Ishikawa (cell line): Measurements from ENCODE around the gene SMYD3.
A peak's percentile ranks its signal among the peaks of the same experiment; 100 is the strongest.

Experiments
- CEBPB ChIP-seq: IDR thresholded peaks from 2 replicates; pipeline ENCODE4 v1.6.1; 2012
- CREB1 ChIP-seq: IDR thresholded peaks from 2 replicates; pipeline ENCODE4 v1.6.1; 2012; ENCODE audit warnings: low read depth
- EGR1 ChIP-seq: IDR thresholded peaks from 2 replicates; pipeline ENCODE4 v1.6.1; 2012
- EP300 ChIP-seq: IDR thresholded peaks from 2 replicates; pipeline ENCODE4 v1.6.1; 2012; ENCODE audit warnings: borderline replicate concordance
- FOXM1 ChIP-seq: IDR thresholded peaks from 2 replicates; pipeline ENCODE4 v1.6.1; 2012; ENCODE audit warnings: low read depth, borderline replicate concordance
- NFIC ChIP-seq: IDR thresholded peaks from 2 replicates; pipeline ENCODE4 v1.6.1; 2012
- RAD21 ChIP-seq: IDR thresholded peaks from 2 replicates; pipeline ENCODE4 v1.6.1; 2012; ENCODE audit warnings: low read depth
- TAF1 ChIP-seq: IDR thresholded peaks from 2 replicates; pipeline ENCODE4 v1.6.1; 2012; ENCODE audit warnings: low read depth, mild to moderate bottlenecking
- TCF12 ChIP-seq: IDR thresholded peaks from 2 replicates; pipeline ENCODE4 v1.6.1; 2012; ENCODE audit warnings: low read depth
- TEAD4 ChIP-seq: IDR thresholded peaks from 2 replicates; pipeline ENCODE4 v1.6.1; 2012
- USF1 ChIP-seq: IDR thresholded peaks from 2 replicates; pipeline ENCODE4 v1.6.1; 2012
- YY1 ChIP-seq: IDR thresholded peaks from 2 replicates; pipeline ENCODE4 v1.6.1; 2012; ENCODE audit warnings: low read depth
- ZBTB7A ChIP-seq: IDR thresholded peaks from 2 replicates; pipeline ENCODE4 v1.6.1; 2012; ENCODE audit warnings: low read depth
- TF ChIP-seq, protein P1 (sequence below): IDR thresholded peaks from 2 replicates; pipeline ENCODE4 v1.6.1; 2012
- TF ChIP-seq, protein P2 (sequence below): IDR thresholded peaks from 2 replicates; pipeline ENCODE4 v1.6.1; 2012; ENCODE audit warnings: low read depth, mild to moderate bottlenecking

Gene SMYD3

DNA sequence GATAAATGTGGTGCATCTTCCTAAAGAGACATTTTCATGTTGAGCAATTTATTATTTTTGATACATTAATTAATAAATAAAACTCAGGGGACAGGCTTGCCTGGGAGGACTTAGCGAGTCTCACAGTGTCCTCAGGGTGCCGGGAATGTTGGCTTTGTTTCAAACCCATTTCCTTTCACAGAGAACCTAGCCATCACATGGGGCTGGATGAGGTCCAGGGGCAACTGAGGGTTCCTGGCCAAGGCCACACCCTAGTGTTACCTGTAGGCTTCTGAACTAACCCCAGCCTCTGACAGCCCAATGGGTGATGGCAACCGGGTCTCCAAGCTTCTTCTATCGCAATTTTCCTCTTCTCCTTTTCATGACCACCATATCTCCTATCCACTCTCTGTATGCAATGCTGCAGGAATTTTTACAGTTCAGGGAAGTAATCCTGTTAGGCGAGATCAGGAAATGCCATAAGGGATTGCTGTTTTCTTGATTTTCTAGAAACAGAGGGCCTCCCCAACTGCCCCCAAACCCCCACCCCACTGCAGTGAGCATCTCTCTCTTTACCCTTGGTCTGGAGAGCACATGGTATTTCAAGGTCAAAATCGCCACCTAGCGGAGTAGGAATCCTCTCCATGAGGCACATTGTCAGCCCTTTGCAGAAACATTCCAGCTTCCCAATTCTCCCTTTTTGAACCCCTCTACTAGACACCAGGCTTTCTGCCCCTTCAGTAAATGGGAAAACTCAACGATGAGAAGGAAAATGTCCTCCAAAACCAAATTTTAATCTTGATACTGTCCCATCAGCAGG lies 22.1 kb upstream of the SMYD3 start:
- TF ChIP-seq TAF1 (no peak), USF1 (0 out of 2 replicates have a peak, but pooled peaks have one; percentile 25), NFIC (peak; percentile 66)

DNA sequence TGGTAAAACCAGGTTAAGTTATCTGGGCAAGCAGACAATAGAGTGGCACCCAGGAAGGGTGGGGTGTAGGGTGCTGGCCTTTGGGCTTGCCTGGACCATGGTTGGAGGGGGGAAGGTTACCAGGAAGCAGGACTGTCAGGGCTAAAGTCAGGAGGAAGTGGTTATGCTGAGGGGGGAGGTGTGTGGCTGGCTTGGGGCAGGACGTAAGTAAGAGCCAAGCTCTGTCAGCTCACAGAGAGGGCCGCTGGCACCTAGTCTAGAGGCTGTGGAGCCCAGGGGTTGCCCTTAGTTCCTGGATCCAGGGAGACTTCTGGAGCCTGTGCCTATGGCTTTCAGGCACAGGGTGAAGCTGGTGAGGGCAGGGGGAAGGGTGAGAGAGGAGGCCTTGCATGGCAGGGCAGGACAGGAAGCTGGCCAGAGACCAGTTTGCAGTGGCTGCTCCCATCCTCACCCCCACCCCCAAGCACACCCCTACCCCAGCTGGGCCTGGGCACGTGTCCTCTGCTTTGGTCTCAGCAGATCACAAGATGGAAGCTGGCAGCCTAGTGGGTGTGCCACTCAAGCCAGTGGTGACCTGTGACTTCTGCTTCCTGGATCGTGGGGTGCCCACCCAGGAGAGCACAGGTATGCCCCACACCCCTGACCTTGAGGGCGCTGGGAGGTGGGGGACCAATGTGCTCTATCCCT lies 20.5 kb upstream of the SMYD3 start:
- TF ChIP-seq ZBTB7A, result no peak

- no peak for TF ChIP-seq EGR1
- no peak for TF ChIP-seq NFIC
- TF ChIP-seq, protein P1, sequence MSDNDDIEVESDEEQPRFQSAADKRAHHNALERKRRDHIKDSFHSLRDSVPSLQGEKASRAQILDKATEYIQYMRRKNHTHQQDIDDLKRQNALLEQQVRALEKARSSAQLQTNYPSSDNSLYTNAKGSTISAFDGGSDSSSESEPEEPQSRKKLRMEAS, result no peak
- no peak for TF ChIP-seq CREB1
- no peak for TF ChIP-seq TCF12
Measured at GRCh38 chr1:246526915-246527314, 19.8 kb upstream of the SMYD3 start.

GRCh38 chr1:246526380-246526779 lies 19.3 kb upstream of the SMYD3 start:
- TF ChIP-seq EGR1, result no peak
- no peak for TF ChIP-seq NFIC
- no peak for TF ChIP-seq ZBTB7A
- TF ChIP-seq TCF12, result no peak
- no peak for TF ChIP-seq TAF1
- no peak for TF ChIP-seq TEAD4
- TF ChIP-seq FOXM1, result no peak
- no peak for TF ChIP-seq CREB1
- TF ChIP-seq YY1, result no peak
- TF ChIP-seq, protein P1, result no peak
- TF ChIP-seq RAD21, result no peak

- TF ChIP-seq RAD21, result no peak
- TF ChIP-seq EP300, result no peak
- no peak for TF ChIP-seq TEAD4
- no peak for TF ChIP-seq FOXM1
- TF ChIP-seq, protein P1, result no peak
- no peak for TF ChIP-seq ZBTB7A
- no peak for TF ChIP-seq NFIC
- TF ChIP-seq TAF1, result no peak
- TF ChIP-seq CREB1, result no peak
- no peak for TF ChIP-seq USF1
- TF ChIP-seq TCF12, result no peak
- TF ChIP-seq YY1, result no peak
- TF ChIP-seq EGR1, result no peak
- TF ChIP-seq CEBPB, result no peak
- TF ChIP-seq, protein P2, sequence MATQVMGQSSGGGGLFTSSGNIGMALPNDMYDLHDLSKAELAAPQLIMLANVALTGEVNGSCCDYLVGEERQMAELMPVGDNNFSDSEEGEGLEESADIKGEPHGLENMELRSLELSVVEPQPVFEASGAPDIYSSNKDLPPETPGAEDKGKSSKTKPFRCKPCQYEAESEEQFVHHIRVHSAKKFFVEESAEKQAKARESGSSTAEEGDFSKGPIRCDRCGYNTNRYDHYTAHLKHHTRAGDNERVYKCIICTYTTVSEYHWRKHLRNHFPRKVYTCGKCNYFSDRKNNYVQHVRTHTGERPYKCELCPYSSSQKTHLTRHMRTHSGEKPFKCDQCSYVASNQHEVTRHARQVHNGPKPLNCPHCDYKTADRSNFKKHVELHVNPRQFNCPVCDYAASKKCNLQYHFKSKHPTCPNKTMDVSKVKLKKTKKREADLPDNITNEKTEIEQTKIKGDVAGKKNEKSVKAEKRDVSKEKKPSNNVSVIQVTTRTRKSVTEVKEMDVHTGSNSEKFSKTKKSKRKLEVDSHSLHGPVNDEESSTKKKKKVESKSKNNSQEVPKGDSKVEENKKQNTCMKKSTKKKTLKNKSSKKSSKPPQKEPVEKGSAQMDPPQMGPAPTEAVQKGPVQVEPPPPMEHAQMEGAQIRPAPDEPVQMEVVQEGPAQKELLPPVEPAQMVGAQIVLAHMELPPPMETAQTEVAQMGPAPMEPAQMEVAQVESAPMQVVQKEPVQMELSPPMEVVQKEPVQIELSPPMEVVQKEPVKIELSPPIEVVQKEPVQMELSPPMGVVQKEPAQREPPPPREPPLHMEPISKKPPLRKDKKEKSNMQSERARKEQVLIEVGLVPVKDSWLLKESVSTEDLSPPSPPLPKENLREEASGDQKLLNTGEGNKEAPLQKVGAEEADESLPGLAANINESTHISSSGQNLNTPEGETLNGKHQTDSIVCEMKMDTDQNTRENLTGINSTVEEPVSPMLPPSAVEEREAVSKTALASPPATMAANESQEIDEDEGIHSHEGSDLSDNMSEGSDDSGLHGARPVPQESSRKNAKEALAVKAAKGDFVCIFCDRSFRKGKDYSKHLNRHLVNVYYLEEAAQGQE, result no peak
Measured at GRCh38 chr1:246519514-246519913, 12.4 kb upstream of the SMYD3 start.

DNA sequence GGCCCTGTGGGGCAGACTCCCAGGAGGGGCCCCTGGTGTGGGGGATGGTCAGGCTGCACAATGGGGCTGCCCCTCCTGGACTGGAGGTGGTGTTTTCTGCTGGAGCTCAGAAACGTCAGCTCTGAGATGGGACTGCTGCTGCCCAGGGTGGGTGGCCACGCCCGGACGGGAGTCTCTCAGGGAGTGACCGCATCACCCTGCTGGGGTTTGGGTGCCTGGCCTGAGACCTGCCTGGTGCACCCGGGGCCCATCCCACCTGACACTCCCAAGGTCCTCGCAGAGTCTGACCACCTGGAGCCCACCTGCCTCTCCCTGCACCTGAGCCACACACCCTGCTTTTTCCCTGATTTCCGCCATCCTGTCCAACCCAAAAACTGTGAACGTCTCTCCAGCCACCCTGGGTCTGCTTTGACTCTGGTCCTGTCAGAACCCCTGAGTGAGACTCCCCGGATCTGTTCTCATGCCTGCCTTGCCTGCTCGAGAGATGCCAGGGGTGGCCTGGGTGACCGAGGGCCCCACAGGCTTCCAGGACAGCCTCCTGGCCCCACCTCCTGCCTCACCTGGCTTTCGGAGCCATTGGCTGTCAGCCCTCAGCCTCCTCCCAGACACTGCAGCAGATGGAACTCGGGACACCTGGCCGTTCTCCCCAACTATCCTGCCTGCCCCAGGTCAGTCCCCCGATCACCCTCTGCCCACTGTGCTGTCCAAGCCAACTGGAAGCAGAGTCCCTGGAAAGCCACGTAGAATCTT lies 11.6 kb upstream of the SMYD3 start:
- TF ChIP-seq, protein P1, result no peak
- no peak for TF ChIP-seq TEAD4
- TF ChIP-seq, protein P2, result no peak
- TF ChIP-seq FOXM1, result no peak
- TF ChIP-seq ZBTB7A, result no peak
- TF ChIP-seq YY1, result no peak
- no peak for TF ChIP-seq NFIC
- no peak for TF ChIP-seq CEBPB
- TF ChIP-seq CREB1, result no peak
- TF ChIP-seq USF1, result no peak
- TF ChIP-seq EP300, result no peak
- TF ChIP-seq TAF1, result no peak
